ENCODE measurements around the gene APOL3. TPM values are rescaled to one million over a fixed set of nuclear protein-coding genes. Genes with fewer than 3 reads are reported as not detected.
"Not testable (repeated sequence)": the region's sequence is repeated elsewhere in the genome, so short reads cannot be mapped to it uniquely, and the experiment has no call there.

Gene APOL3
- total RNA-seq, 2 experiments from 2014 or later, result 63.9 to 66.7 TPM

- H3K27ac Mint-ChIP-seq; H3K27me3 Mint-ChIP-seq; H3K9me3 Mint-ChIP-seq; DNase-seq; intact Hi-C loops (cut with micrococcal nuclease); H3K36me3 Mint-ChIP-seq; H3K4me3 Mint-ChIP-seq; POLR2A ChIA-PET; CTCF ChIA-PET: not testable (repeated sequence)
- peaks cover 17% of the 10 kb centered on the region for H3K4me1 Mint-ChIP-seq (ENCODE audit: low read depth)
These were observed 40.5 kb upstream of the APOL3 start for GRCh38 chr22:36201025-36201424.

DNA sequence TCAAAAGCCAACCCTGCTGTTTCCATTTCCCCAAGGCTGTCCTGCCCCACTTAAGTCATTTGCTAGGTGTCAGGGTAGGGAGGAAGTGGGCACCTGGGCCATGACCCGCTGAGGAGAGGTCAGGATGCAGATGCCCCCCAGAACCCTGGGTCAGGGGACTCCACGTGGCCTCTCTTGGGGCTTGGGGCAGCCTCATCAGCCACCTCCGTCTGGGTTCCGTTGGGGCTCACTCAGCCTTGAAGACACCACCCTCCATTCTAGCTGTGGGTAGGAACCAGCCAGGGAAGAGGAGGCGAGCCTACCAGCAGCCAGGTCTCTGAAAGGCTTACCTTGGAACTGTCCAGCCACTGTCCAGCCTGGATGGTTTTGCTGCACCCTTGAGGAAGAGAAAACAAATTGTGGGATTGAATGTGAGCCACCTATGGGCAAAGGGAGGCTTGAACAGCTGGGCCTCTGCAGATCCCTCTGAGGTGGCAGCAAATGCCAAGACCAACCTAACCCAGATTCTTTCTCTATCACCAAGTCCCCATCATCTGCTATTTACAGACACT lies 38.5 kb upstream of the APOL3 start:
- no peaks in the 10 kb centered on the region for H3K36me3 Mint-ChIP-seq
- no peaks in the 10 kb centered on the region for H3K9me3 Mint-ChIP-seq
- no peak for DNase-seq
- ChIA-PET CTCF (interaction anchor here (1.0 to 1.6 kb wide), 2 partner anchors 16 to 79 kb away, joined by 3 read pairs; no protein-coding TSS in a partner anchor), POLR2A (no interaction called here)
- no peak overlapping the region for H3K4me3 Mint-ChIP-seq
- H3K27ac Mint-ChIP-seq, result no peak overlapping the region
- intact Hi-C loops (cut with micrococcal nuclease), result loop anchor here (5.0 kb wide), 1 partner anchor 42 kb away; no protein-coding TSS in a partner anchor
- peaks cover 24% of the 10 kb centered on the region for H3K4me1 Mint-ChIP-seq (ENCODE audit: low read depth)
- peaks cover 3% of the 10 kb centered on the region for H3K27me3 Mint-ChIP-seq

GRCh38 chr22:36198536-36198935 lies 38.0 kb upstream of the APOL3 start:
- ChIA-PET POLR2A (no interaction called here), CTCF (interaction anchor here (1.0 to 4.8 kb wide), 4 partner anchors 16 to 79 kb away, joined by 3 to 25 read pairs (median 6); partner anchors contain the start of gene APOL2)
- H3K4me1 Mint-ChIP-seq (ENCODE audit: low read depth), result peaks cover 24% of the 10 kb centered on the region
- DNase-seq, result no peak
- H3K36me3 Mint-ChIP-seq, result no peaks in the 10 kb centered on the region
- H3K4me3 Mint-ChIP-seq, result no peak overlapping the region
- no peak overlapping the region for H3K27ac Mint-ChIP-seq
- peaks cover 3% of the 10 kb centered on the region for H3K27me3 Mint-ChIP-seq
- no peaks in the 10 kb centered on the region for H3K9me3 Mint-ChIP-seq
- intact Hi-C loops (cut with micrococcal nuclease), result loop anchor here (5.0 kb wide), 1 partner anchor 41 kb away; no protein-coding TSS in a partner anchor

DNA sequence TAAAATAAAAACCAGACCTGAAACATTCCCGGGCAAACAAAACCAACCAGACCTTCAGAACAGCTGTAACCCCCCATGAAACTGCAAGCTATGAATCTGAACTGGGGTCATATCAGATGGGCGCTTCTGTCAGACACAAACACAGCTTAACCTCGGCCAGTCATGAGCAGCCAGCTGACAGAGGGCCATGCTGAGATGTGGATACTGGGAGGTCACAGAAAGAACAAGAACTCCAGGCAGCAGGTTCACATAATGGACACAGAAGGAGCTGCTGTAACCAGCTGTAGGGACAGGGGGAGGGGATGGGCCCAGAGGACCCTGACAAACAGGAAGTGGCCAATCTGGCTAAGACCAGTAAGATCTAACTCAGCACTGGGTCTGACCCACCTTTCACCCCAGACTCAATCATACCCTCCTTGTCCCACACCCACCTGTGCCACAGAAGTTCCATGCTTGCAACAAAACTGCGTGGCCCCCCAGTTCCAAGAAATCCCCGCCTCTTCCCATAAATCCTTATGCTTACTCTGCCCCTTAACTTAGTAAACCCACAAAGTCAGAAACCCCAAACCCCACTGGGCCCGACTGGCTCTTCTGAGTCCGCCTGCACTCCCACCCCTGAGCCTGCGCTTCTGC lies 37.1 kb upstream of the APOL3 start:
- H3K27me3 Mint-ChIP-seq, result peaks cover 3% of the 10 kb centered on the region
- H3K36me3 Mint-ChIP-seq, result no peaks in the 10 kb centered on the region
- ChIA-PET POLR2A (interaction anchor here (1.0 kb wide), 1 partner anchor 40 kb away, joined by 4 read pairs; no protein-coding TSS in a partner anchor), CTCF (interaction anchor here (0.9 to 4.8 kb wide), 6 partner anchors 18 to 289 kb away, joined by 3 to 25 read pairs (median 7); partner anchors contain the start of gene APOL2)
- no peak overlapping the region for H3K4me3 Mint-ChIP-seq
- intact Hi-C loops (cut with micrococcal nuclease), result loop anchor here (5.0 kb wide), 1 partner anchor 40 kb away; no protein-coding TSS in a partner anchor
- peak; percentile 45 for DNase-seq
- H3K27ac Mint-ChIP-seq, result no peak overlapping the region
- peaks cover 24% of the 10 kb centered on the region for H3K4me1 Mint-ChIP-seq (ENCODE audit: low read depth)
- no peaks in the 10 kb centered on the region for H3K9me3 Mint-ChIP-seq

DNA sequence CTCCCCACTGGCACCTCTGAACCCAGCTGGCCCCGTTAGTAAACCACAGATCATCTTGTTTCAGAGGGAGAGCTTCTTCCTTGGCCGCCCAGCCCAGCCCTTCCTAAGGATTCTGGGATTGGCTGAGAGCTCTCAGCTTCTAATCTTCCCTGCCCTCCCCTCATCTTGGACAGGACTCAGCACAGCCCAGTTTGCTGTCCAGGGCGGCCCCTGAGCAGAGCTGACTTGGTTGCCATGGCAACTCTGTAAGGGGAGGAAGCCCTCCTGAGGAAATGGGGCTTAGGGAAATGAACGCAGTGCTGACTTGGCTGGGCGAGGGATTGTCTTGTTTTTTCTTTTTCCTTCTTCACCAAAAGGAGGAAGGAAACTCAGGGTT lies 36.5 kb upstream of the APOL3 start:
- H3K9me3 Mint-ChIP-seq, result no peaks in the 10 kb centered on the region
- H3K4me1 Mint-ChIP-seq (ENCODE audit: low read depth), result peaks cover 24% of the 10 kb centered on the region
- no peak overlapping the region for H3K4me3 Mint-ChIP-seq
- DNase-seq, result no peak
- CTCF ChIA-PET, result interaction anchor here (0.9 to 4.8 kb wide), 6 partner anchors 17 to 290 kb away, joined by 3 to 25 read pairs (median 7); partner anchors contain the start of gene APOL2
- POLR2A ChIA-PET, result interaction anchor here (1.0 kb wide), 1 partner anchor 41 kb away, joined by 4 read pairs; no protein-coding TSS in a partner anchor
- intact Hi-C loops (cut with micrococcal nuclease), result loop anchor here (5.0 kb wide), 1 partner anchor 40 kb away; no protein-coding TSS in a partner anchor
- peaks cover 1% of the 10 kb centered on the region for H3K27me3 Mint-ChIP-seq
- no peaks in the 10 kb centered on the region for H3K36me3 Mint-ChIP-seq
- H3K27ac Mint-ChIP-seq, result no peak overlapping the region

DNA sequence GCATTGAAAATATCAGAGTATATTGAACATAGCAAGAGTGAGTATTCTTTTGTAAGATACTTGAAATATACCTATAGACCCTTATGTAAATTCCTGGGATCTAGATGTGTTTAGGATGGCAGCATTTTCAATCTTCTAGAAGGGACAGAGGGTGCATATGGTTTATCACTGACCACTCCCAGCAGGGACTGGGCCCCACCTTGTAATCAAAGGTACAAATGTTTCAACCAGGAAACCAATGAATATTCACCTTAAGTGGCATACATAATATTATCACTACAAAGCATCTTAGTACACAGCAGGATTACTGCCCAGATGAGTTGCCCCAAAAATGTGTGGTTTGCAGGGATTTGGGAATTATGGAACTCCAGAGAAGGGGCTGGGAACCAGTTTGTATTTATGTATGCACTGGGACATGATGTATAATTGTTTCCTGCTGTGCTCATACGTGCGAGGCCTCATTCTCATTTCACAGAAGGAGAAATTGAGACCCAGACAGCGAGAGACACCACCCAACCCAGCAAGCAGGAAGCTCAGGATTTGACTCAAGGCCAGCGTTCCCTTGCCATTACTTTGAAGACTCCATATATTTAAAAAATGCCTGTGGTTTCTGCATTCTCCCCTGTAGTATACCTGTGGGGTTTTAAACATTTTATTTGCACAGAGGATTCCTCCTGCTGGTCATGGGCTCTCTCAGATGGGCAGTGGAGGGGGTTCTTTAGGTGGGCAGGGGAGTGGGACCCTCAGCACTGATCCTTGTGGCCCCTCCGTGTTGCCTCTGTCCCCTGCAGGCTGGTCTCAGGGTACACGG lies 35.9 kb upstream of the APOL3 start:
- ChIA-PET POLR2A (no interaction called here), CTCF (interaction anchor here (0.7 to 4.8 kb wide), 8 partner anchors 16 to 290 kb away, joined by 3 to 25 read pairs (median 7); partner anchors contain the start of gene APOL2)
- DNase-seq, result no peak
- Mint-ChIP-seq H3K9me3 (no peaks in the 10 kb centered on the region), H3K27me3 (no peaks in the 10 kb centered on the region), H3K27ac (no peak overlapping the region), H3K4me1 (ENCODE audit: low read depth) (peaks cover 24% of the 10 kb centered on the region), H3K4me3 (no peak overlapping the region), H3K36me3 (no peaks in the 10 kb centered on the region)
- intact Hi-C loops (cut with micrococcal nuclease), result loop anchor here (5.0 kb wide), 1 partner anchor 39 kb away; no protein-coding TSS in a partner anchor

GRCh38 chr22:36194971-36195370 lies 34.4 kb upstream of the APOL3 start:
- H3K27me3 Mint-ChIP-seq, result no peaks in the 10 kb centered on the region
- POLR2A ChIA-PET, result no interaction called here
- no peak overlapping the region for H3K27ac Mint-ChIP-seq
- H3K36me3 Mint-ChIP-seq, result no peaks in the 10 kb centered on the region
- CTCF ChIA-PET, result interaction anchor here (0.6 to 4.8 kb wide), 15 partner anchors 12 to 292 kb away, joined by 3 to 25 read pairs (median 3); partner anchors contain the start of genes APOL1 and APOL2
- intact Hi-C loops (cut with micrococcal nuclease), result loop anchor here (1.0 to 5.0 kb wide), 4 partner anchors 22 to 82 kb away; partner anchors contain the start of gene APOL2
- peaks cover 24% of the 10 kb centered on the region for H3K4me1 Mint-ChIP-seq (ENCODE audit: low read depth)
- H3K4me3 Mint-ChIP-seq, result no peak overlapping the region
- peak; percentile 63 for DNase-seq
- H3K9me3 Mint-ChIP-seq, result no peaks in the 10 kb centered on the region

- ChIA-PET POLR2A (no interaction called here), CTCF (interaction anchor here (0.6 to 4.8 kb wide), 15 partner anchors 13 to 292 kb away, joined by 3 to 25 read pairs (median 3); partner anchors contain the start of genes APOL1 and APOL2)
- no peak overlapping the region for H3K27ac Mint-ChIP-seq
- no peaks in the 10 kb centered on the region for H3K36me3 Mint-ChIP-seq
- DNase-seq, result no peak
- intact Hi-C loops (cut with micrococcal nuclease), result no loop called here
- H3K9me3 Mint-ChIP-seq, result no peaks in the 10 kb centered on the region
- H3K4me1 Mint-ChIP-seq (ENCODE audit: low read depth), result peaks cover 24% of the 10 kb centered on the region
- no peak overlapping the region for H3K4me3 Mint-ChIP-seq
- H3K27me3 Mint-ChIP-seq, result no peaks in the 10 kb centered on the region
These were observed 33.8 kb upstream of the APOL3 start for GRCh38 chr22:36194385-36194784.

DNA sequence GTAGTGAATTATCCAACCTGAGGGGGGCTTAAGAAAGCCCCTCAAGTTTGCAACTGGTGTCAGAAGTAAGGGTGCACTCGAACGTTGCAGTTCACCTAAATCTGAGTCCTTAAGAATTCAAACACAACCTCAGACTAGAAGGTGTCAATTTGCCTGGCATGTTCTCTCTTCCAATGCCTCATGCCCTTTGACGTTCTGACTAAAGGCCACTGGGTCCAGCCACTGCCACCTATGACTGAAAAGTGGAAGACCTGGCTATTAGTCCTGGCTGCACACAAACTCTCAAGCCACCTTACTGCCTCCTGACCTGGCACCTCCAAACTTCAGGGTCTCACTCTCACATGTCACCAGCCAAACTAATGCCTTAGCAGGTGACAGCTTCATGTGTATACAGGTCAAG lies 33.0 kb upstream of the APOL3 start:
- DNase-seq, result no peak
- Mint-ChIP-seq H3K4me1 (ENCODE audit: low read depth) (peaks cover 24% of the 10 kb centered on the region), H3K36me3 (no peaks in the 10 kb centered on the region), H3K27ac (no peak overlapping the region), H3K4me3 (no peak overlapping the region), H3K9me3 (no peaks in the 10 kb centered on the region), H3K27me3 (no peaks in the 10 kb centered on the region)
- intact Hi-C loops (cut with micrococcal nuclease), result no loop called here
- CTCF ChIA-PET, result interaction anchor here (1.0 to 4.8 kb wide), 4 partner anchors 13 to 93 kb away, joined by 3 to 25 read pairs (median 4); no protein-coding TSS in a partner anchor
- POLR2A ChIA-PET, result no interaction called here

DNA sequence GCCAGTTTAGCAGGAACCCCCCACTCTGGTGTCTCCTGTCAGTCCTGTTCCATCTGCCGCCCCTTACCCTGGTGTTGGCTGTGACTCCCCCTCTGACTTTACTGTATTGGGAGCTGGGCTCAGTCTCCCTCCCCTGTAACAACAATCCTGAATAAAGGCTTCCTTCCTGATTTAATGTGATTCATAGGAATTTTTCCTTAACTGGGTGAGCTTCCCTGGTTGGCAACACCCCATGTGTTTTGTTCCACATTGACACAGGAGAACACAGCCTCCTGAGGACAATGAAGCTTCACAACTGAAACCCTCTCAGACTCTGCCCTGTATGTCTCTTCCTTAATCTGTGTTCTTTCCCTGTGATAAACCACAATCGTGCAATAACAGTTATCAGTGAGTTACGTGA lies 32.6 kb upstream of the APOL3 start:
- Mint-ChIP-seq H3K4me3 (no peak overlapping the region), H3K27ac (no peak overlapping the region), H3K4me1 (ENCODE audit: low read depth) (peaks cover 22% of the 10 kb centered on the region), H3K27me3 (no peaks in the 10 kb centered on the region), H3K36me3 (no peaks in the 10 kb centered on the region), H3K9me3 (no peaks in the 10 kb centered on the region)
- DNase-seq, result no peak
- CTCF ChIA-PET, result interaction anchor here (1.0 to 2.0 kb wide), 5 partner anchors 13 to 278 kb away, joined by 3 to 4 read pairs (median 3); no protein-coding TSS in a partner anchor
- POLR2A ChIA-PET, result no interaction called here
- intact Hi-C loops (cut with micrococcal nuclease), result no loop called here

GRCh38 chr22:36192542-36192941 lies 32.0 kb upstream of the APOL3 start:
- intact Hi-C loops (cut with micrococcal nuclease), result no loop called here
- ChIA-PET CTCF (interaction anchor here (1.0 to 2.0 kb wide), 4 partner anchors 16 to 278 kb away, joined by 3 to 4 read pairs (median 4); no protein-coding TSS in a partner anchor), POLR2A (no interaction called here)
- no peak for DNase-seq
- Mint-ChIP-seq H3K27me3 (no peaks in the 10 kb centered on the region), H3K9me3 (no peaks in the 10 kb centered on the region), H3K27ac (no peak overlapping the region), H3K4me1 (ENCODE audit: low read depth) (peaks cover 16% of the 10 kb centered on the region), H3K36me3 (no peaks in the 10 kb centered on the region), H3K4me3 (no peak overlapping the region)

All from activated CD4-positive, alpha-beta memory T cell treated with anti-CD3 and anti-CD28 coated beads for 36 hours (primary cell).